Stimulated activated memory B cell treated with anti-CD40 and anti-IgM and Interleukin-4, amounts not matched to agents 10 μg/mL and 1 μg/mL and 100 μg/mL, for 72 hours (primary cell): Measurements from ENCODE around the gene DGKH.

Experiments
- ATAC-seq: fragments of 150-1000 bp; cut with Tn5 transposase; 2 replicates; pipeline ENCODE4 v1.10.0; 2021
- H3K27ac Mint-ChIP-seq: one replicate; pipeline ENCODE4 v1.8.0; 2022; ENCODE audit warnings: mild to moderate bottlenecking, mixed read lengths
- H3K27me3 Mint-ChIP-seq: one replicate; pipeline ENCODE4 v1.8.0; 2022; ENCODE audit warnings: mixed read lengths
- H3K36me3 Mint-ChIP-seq: one replicate; pipeline ENCODE4 v1.8.0; 2022; ENCODE audit warnings: mixed read lengths
- H3K4me1 Mint-ChIP-seq: one replicate; pipeline ENCODE4 v1.8.0; 2022; ENCODE audit warnings: mixed read lengths
- H3K4me3 Mint-ChIP-seq: one replicate; pipeline ENCODE4 v1.8.0; 2022; ENCODE audit warnings: mild to moderate bottlenecking, moderate library complexity, mixed read lengths
- H3K9me3 Mint-ChIP-seq: one replicate; pipeline ENCODE4 v1.8.0; 2022; ENCODE audit warnings: mixed read lengths

The DGKH gene

GRCh38 chr13:42108217-42108616, 59.8 kb downstream of the DGKH start:
- Mint-ChIP-seq H3K4me1 (peaks cover 6% of the 10 kb centered on the region), H3K27ac (no peak overlapping the region), H3K27me3 (no peaks in the 10 kb centered on the region), H3K9me3 (no peaks in the 10 kb centered on the region), H3K4me3 (no peak overlapping the region), H3K36me3 (no peaks in the 10 kb centered on the region)
- no peak for ATAC-seq

GRCh38 chr13:42109957-42110356, 61.5 kb downstream of the DGKH start:
- peaks cover 6% of the 10 kb centered on the region for H3K4me1 Mint-ChIP-seq
- no peaks in the 10 kb centered on the region for H3K36me3 Mint-ChIP-seq
- no peak overlapping the region for H3K27ac Mint-ChIP-seq
- no peak overlapping the region for H3K4me3 Mint-ChIP-seq
- H3K27me3 Mint-ChIP-seq = no peaks in the 10 kb centered on the region
- no peak for ATAC-seq
- H3K9me3 Mint-ChIP-seq = no peaks in the 10 kb centered on the region

- Mint-ChIP-seq H3K27me3 (no peaks in the 10 kb centered on the region), H3K4me3 (no peak overlapping the region), H3K9me3 (no peaks in the 10 kb centered on the region), H3K27ac (no peak overlapping the region), H3K4me1 (peaks cover 6% of the 10 kb centered on the region), H3K36me3 (no peaks in the 10 kb centered on the region)
- no peak for ATAC-seq
These were observed 62.1 kb downstream of the DGKH start for GRCh38 chr13:42110410-42111155.

- Mint-ChIP-seq H3K9me3 (no peaks in the 10 kb centered on the region), H3K27me3 (no peaks in the 10 kb centered on the region)
These were observed 64.4 kb downstream of the DGKH start for GRCh38 chr13:42112864-42113263.

GRCh38 chr13:42113478-42113877, 65.0 kb downstream of the DGKH start:
- H3K9me3 Mint-ChIP-seq = no peaks in the 10 kb centered on the region
- H3K4me1 Mint-ChIP-seq = peaks cover 6% of the 10 kb centered on the region
- no peak overlapping the region for H3K27ac Mint-ChIP-seq
- no peak overlapping the region for H3K4me3 Mint-ChIP-seq
- H3K27me3 Mint-ChIP-seq = no peaks in the 10 kb centered on the region
- H3K36me3 Mint-ChIP-seq = no peaks in the 10 kb centered on the region
- no peak for ATAC-seq

More at GRCh38 chr13:42112864-42113263, 64.4 kb downstream of the DGKH start:
- no peak for ATAC-seq
- no peak overlapping the region for H3K4me3 Mint-ChIP-seq
- no peaks in the 10 kb centered on the region for H3K36me3 Mint-ChIP-seq
- no peak overlapping the region for H3K27ac Mint-ChIP-seq
- peaks cover 6% of the 10 kb centered on the region for H3K4me1 Mint-ChIP-seq

DNA sequence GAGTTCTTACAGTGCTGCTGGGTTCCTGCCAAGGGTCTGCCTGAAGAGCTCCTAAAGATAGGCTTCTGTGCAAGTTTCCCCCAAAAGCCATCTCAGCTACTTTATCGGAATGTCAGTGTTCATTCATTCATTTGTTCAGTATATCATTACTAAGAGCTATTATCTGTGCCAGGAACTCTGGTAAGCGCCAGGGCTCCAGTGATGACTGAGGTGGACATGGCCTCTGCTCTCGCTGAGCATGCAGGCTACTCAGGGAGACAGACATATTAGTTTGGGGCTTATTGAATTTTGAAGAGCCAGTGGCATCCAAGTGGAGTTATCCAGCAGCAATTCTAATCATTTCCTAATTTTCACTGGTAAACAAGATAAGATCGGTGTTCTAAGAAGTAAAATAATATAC, 65.8 kb downstream of the DGKH start:
- no peak for ATAC-seq
- Mint-ChIP-seq H3K9me3 (no peaks in the 10 kb centered on the region), H3K27ac (no peak overlapping the region), H3K36me3 (no peaks in the 10 kb centered on the region), H3K4me1 (peaks cover 6% of the 10 kb centered on the region), H3K27me3 (no peaks in the 10 kb centered on the region), H3K4me3 (no peak overlapping the region)

GRCh38 chr13:42114912-42115311, 66.5 kb downstream of the DGKH start:
- Mint-ChIP-seq H3K4me3 (no peak overlapping the region), H3K4me1 (peaks cover 6% of the 10 kb centered on the region), H3K36me3 (no peaks in the 10 kb centered on the region), H3K27me3 (no peaks in the 10 kb centered on the region), H3K27ac (no peak overlapping the region), H3K9me3 (no peaks in the 10 kb centered on the region)
- ATAC-seq = no peak

GRCh38 chr13:42116225-42116624, 67.8 kb downstream of the DGKH start:
- Mint-ChIP-seq H3K27ac (no peak overlapping the region), H3K4me1 (no peaks in the 10 kb centered on the region), H3K27me3 (no peaks in the 10 kb centered on the region), H3K9me3 (no peaks in the 10 kb centered on the region), H3K36me3 (no peaks in the 10 kb centered on the region), H3K4me3 (no peak overlapping the region)
- no peak for ATAC-seq

DNA sequence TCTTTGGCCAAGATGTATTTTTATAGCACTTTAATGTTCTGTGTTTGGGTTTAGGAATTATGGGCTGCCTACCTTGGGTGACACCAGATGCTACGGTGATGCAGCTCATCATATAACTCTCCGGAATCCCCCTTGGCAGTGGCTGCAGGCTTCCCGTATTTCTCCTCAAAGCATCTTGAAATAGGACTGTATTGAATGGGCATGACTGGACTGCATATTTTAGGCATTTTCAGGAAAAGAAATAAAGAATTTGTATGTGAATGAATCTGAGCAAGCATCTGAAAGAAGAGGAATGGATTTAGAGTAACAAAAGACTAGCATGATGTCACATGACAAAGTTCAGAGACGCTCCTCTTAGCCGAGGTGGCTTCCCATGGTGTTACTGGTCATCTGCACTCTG, 70.6 kb downstream of the DGKH start:
- no peaks in the 10 kb centered on the region for H3K9me3 Mint-ChIP-seq
- H3K36me3 Mint-ChIP-seq = no peaks in the 10 kb centered on the region
- H3K27ac Mint-ChIP-seq = no peak overlapping the region
- no peak overlapping the region for H3K4me3 Mint-ChIP-seq
- no peak for ATAC-seq
- no peaks in the 10 kb centered on the region for H3K4me1 Mint-ChIP-seq
- no peaks in the 10 kb centered on the region for H3K27me3 Mint-ChIP-seq

DNA sequence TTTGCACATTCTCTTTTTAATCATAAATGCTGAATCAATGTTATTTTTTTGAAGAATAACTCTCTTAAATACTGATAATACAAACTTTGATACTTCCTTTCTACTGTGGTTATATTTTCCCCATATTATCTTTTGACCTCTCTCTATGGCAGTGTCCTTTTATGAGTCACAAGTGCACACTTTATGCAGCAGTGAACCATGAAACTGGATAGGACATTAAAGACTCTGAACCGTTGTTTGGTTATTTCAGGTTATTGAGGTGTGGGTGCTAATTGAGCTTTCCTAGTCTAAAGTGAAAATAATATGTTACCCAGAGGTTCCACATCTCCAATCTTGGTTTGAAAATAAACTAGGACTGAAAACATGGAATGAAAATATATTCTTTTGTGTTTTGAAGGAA, 71.4 kb downstream of the DGKH start:
- H3K36me3 Mint-ChIP-seq = no peaks in the 10 kb centered on the region
- no peak overlapping the region for H3K27ac Mint-ChIP-seq
- ATAC-seq = no peak
- no peaks in the 10 kb centered on the region for H3K9me3 Mint-ChIP-seq
- no peak overlapping the region for H3K4me3 Mint-ChIP-seq
- no peaks in the 10 kb centered on the region for H3K27me3 Mint-ChIP-seq
- no peaks in the 10 kb centered on the region for H3K4me1 Mint-ChIP-seq

- Mint-ChIP-seq H3K36me3 (no peaks in the 10 kb centered on the region), H3K4me1 (no peaks in the 10 kb centered on the region), H3K27ac (no peak overlapping the region), H3K4me3 (no peak overlapping the region), H3K27me3 (no peaks in the 10 kb centered on the region), H3K9me3 (no peaks in the 10 kb centered on the region)
- no peak for ATAC-seq
These were observed 75.2 kb downstream of the DGKH start for GRCh38 chr13:42123600-42123999.

- no peak overlapping the region for H3K27ac Mint-ChIP-seq
- H3K4me1 Mint-ChIP-seq = no peaks in the 10 kb centered on the region
- H3K9me3 Mint-ChIP-seq = no peaks in the 10 kb centered on the region
- ATAC-seq = no peak
- no peaks in the 10 kb centered on the region for H3K36me3 Mint-ChIP-seq
- no peak overlapping the region for H3K4me3 Mint-ChIP-seq
- H3K27me3 Mint-ChIP-seq = no peaks in the 10 kb centered on the region
These were observed 76.6 kb downstream of the DGKH start for GRCh38 chr13:42125046-42125445.

DNA sequence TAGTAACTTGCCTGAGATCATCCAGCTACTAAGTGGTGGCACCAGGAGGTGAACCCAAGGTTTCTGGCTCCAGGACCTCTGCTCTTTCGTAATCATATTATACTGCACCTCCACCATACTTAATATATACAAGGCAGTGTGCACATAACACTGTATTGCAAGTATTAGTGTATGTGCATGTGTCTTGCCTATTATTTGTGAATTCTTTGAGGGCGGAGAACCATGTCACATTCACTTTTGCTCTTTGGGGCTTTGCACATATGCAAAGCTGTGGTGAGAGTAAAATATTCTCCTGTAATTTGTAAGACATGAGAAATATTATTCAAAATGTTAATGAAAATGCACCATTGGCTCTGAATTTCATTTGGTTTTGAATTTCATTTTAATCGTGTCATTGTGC, 78.6 kb downstream of the DGKH start:
- H3K9me3 Mint-ChIP-seq = no peaks in the 10 kb centered on the region
- H3K36me3 Mint-ChIP-seq = no peaks in the 10 kb centered on the region
- no peaks in the 10 kb centered on the region for H3K4me1 Mint-ChIP-seq
- H3K27ac Mint-ChIP-seq = no peak overlapping the region
- no peaks in the 10 kb centered on the region for H3K27me3 Mint-ChIP-seq
- ATAC-seq = no peak
- H3K4me3 Mint-ChIP-seq = no peak overlapping the region

GRCh38 chr13:42129033-42129432, 80.6 kb downstream of the DGKH start:
- no peak overlapping the region for H3K4me3 Mint-ChIP-seq

DNA sequence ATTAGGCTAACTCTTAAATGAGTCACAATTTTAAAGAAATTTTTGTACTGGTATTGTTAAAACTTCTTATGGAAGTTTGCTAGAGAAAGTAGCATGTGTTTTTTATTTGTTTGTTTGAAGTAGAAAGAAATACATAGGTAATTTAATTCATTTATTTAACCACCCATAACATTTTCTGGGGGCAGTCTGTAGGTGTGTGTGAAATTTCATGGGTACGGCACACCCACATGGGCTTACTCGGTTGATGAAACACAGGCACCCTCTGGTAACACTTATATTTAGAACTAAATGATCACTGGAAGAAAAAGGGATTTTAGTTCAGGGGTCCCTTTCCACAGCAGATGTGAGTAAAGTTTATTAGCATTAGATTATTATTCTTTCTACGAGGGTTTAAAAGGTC, 88.1 kb downstream of the DGKH start:
- Mint-ChIP-seq H3K27ac (no peak overlapping the region), H3K27me3 (no peaks in the 10 kb centered on the region), H3K4me3 (no peak overlapping the region), H3K36me3 (no peaks in the 10 kb centered on the region), H3K9me3 (peaks cover 5% of the 10 kb centered on the region), H3K4me1 (no peaks in the 10 kb centered on the region)
- ATAC-seq = no peak

More at GRCh38 chr13:42129033-42129432, 80.6 kb downstream of the DGKH start:
- H3K36me3 Mint-ChIP-seq = no peaks in the 10 kb centered on the region
- ATAC-seq = no peak
- H3K4me1 Mint-ChIP-seq = no peaks in the 10 kb centered on the region
- H3K27ac Mint-ChIP-seq = no peak overlapping the region
- no peaks in the 10 kb centered on the region for H3K27me3 Mint-ChIP-seq
- H3K9me3 Mint-ChIP-seq = no peaks in the 10 kb centered on the region

- no peak overlapping the region for H3K27ac Mint-ChIP-seq
- H3K4me1 Mint-ChIP-seq = no peaks in the 10 kb centered on the region
- no peak overlapping the region for H3K4me3 Mint-ChIP-seq
- ATAC-seq = peak; percentile 24
- H3K36me3 Mint-ChIP-seq = no peaks in the 10 kb centered on the region
- no peaks in the 10 kb centered on the region for H3K27me3 Mint-ChIP-seq
- peaks cover 6% of the 10 kb centered on the region for H3K9me3 Mint-ChIP-seq
These were observed 89.5 kb downstream of the DGKH start for GRCh38 chr13:42137856-42138537.
